MM.1S (cell line): ENCODE data around the gene ZFR2.

Experiments used
- CTCF ChIP-seq: fragments of 300-600 bp; sonication (generic); IDR thresholded peaks from 2 replicates; pipeline ENCODE4 v1.5.1; 2016; ENCODE audit warnings: antibody characterized with exemption, low read length, mixed read lengths
- EZH2 ChIP-seq: fragments of 300-600 bp; sonication (generic); optimal IDR thresholded peaks from 2 replicates; pipeline ENCODE3; 2017; ENCODE audit warnings: low read depth, mild to moderate bottlenecking, antibody characterized with exemption, low read length, mixed read lengths
- EZH2phosphoT487 ChIP-seq: fragments of 300-600 bp; sonication (generic); IDR thresholded peaks from 2 replicates; pipeline ENCODE4 v1.6.1; 2018; ENCODE audit warnings: antibody characterized with exemption, low read length

- TF ChIP-seq EZH2phosphoT487 (no peak), CTCF (no peak), EZH2 (no peak)
These were observed 29.1 kb upstream of the ZFR2 start for GRCh38 chr19:3897936-3898335.
